GM21528 (cell line): ENCODE measurements around the gene HYLS1.

Experiments
- ATAC-seq: cut with Tn5 transposase; IDR thresholded peaks from one replicate; pipeline ENCODE4 v1.9.1; 2021; ENCODE audit warnings: mild to moderate bottlenecking, moderate library complexity; ENCODE audit not compliant: unreplicated experiment, low FRiP score

HYLS1 gene

DNA sequence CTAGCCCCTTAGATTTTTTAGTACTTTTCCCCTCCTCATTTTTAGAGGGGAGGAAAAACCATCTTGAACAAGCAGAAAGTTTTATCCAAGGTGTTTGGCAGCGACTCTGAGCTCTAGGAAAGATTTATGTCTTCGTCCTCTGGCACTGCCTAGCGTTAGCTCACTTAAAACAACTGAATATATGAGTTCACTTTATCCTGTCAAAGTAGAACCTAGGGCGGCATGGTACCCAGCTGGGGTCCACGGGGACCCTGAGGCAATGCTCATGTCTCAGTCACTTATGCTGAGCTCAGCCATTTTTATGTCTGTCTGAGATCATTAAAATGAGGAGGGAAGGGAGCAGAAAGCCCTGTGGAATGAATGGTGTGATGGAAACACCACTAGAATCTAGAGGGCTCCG lies 44.2 kb downstream of the HYLS1 start:
- no peak for ATAC-seq

DNA sequence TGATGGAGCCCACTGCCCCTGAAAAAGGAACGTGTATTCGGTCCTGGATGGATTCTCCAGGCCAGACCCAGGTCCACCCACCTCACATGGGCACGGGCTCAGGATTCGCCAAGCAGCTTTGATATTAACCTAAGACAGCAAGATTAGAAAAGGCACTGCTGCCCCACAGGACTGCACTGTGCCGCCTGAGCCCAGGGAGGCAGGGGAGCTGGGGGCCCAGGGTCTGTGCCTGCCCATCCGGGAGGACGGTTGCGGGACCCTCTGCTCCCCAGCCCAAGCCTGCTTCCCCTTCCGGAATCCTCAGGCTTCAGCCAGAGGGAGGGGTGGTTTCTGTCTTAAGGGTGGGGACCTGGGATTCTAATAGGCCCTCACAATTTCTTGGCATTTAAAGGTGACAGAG lies 44.8 kb downstream of the HYLS1 start:
- ATAC-seq = no peak

DNA sequence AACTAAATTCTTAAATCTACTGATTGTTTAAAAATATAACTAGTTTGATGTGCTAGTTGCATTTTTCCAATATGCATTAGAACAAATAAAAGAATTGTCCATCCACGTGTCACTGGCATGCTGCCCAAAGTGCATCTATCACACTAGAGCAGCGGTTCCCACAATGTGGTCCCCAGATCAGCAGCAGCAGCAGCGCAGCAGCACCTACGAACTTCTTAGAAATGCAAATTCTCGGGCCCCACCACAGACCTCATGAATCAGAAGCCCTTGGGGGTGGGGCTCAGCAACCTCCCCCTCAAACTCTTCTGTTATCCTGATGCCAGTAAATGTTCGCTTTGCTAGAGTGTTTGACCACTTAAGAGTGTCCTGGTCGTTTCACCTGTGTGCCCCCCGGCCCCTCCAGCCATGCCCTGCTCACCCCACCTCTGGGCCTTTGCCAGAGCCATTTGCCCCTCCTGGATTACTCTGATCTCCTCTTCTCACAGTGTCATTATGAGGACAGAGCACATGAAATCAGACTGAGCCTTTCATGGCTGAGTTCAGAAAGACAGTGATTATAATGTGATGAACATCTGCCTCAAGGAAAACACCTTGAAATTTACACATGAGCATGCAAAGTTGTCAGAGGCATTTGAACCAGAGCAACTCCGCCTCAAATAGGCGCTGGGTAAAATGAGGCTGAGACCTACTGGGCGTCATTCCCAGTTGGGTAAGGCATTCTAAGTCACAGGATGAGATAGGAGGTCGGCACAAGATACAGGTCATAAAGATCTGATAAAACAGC lies 45.8 kb downstream of the HYLS1 start:
- ATAC-seq = no peak

DNA sequence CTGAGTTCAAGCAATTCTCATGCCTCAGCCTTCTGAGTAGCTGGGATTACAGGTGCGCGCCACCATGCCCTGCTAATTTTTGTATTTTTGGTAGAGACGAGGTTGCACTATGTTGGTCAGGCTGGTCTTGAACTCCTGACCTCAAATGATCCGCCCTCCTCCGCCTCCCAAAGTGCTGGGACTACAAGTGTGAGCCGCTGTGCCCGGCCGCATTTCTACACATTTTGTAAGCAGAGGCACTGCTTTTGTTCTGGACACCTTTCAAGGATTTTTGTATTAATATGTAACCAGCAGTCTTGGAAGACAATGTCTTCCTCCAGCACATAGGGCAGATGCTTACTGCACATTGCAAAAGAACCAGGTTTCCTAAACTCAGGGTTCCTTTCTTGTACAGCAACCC lies 47.0 kb downstream of the HYLS1 start:
- ATAC-seq = no peak

DNA sequence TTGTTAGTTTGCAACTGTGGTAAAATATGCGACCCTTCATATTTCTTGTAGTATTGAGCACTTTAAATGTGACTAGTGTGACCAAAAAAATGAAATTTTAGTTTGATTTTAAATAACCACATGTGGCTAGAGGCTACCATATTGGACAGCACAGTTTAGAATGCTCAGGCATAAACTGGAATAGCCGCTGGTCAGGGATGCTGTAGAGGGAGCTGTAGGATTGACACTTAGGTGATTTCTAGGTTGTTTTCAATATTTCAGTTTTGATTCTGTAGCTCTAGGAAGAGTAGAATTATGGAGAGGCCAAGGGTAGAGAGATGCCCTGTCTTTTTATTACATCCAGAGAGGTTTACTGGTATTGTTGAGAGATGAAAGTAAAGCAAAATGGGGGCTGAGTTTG lies 47.6 kb downstream of the HYLS1 start:
- no peak for ATAC-seq

DNA sequence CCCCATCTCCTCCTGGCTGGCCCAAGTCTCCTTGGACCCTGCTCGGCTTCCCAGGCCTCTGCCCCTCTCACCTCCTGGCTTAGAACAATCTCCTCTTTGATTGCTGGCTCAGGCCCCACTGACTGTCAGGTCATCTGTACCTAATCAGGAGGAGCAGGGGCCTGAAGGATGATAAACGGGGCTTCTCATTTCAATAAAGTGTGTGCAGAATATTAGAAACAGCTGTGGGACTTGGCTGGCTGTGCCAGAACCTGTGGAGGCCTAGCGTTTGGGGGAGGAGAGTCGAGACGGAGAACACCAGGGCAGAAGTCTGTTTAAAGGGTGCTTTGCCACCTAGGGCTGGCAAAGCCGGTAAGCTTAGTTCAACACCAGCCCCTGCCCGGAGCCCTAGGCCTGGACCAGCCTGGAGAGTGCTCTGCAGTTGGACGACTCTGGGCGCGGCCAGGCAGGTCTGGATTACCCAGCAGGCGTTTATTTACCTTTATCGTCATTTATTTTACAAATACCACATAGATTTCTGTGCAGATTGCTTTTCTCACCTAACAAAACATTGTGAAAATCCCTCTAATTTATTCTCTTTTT lies 48.2 kb downstream of the HYLS1 start:
- no peak for ATAC-seq

DNA sequence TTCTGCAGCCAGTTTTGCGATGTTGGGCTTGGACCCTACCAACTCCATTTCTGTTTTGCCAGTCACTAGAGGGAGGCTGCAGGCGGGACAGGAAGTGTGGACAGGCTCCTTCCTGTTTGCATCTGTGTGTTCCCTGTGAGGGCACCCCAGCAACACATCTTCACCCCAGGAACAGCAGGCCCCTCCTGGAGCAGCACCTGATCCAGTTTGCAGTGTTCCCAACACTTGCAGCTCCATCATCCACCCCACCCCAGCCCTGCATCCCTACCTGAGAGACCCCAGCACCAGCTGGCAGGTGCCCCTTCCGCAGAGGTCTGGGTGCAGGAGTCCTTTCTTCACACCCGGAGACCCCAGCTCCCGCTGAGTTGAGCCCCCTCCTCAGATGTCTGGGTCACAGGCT lies 51.0 kb downstream of the HYLS1 start:
- no peak for ATAC-seq

DNA sequence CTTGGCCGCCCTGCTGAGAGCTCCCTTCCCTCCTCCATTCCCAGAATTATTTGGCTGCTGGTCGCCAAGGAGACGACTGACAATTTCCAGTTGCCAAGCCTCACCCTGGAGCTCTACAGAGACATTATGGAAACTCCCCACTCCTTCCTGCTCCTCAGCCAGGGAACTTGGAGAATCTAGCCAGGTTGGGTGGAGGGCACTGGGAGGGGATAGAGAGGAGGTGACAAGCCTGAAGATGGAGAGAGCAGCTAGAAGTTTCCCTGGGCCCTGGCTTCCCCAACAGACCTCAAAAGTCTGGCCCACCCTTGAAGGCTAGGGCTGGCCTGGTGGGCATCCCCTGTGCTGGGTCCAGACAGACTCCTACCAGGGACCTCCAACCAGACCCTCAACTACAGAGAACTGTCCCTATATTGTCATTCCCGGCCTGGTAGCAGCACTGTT lies 51.6 kb downstream of the HYLS1 start:
- ATAC-seq = no peak

DNA sequence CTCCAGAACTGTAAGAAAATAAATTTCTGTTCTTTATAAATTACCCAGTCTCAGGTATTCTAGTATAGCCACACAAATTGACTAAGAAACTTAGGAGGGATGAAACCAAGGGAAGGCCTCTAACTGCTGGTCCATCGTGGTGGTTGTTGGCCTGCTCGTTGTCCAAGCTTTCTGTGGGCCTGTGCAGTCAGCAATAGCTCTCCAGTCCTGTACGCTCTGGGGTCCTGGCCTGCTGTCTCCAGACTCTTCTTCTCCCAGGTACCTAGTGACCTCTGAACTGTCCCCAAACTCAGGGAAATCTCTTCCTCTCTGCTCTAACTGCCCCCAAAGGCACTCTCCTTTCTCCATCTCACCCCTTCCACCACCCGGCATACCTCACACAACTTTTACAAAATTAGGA lies 52.7 kb downstream of the HYLS1 start:
- no peak for ATAC-seq

DNA sequence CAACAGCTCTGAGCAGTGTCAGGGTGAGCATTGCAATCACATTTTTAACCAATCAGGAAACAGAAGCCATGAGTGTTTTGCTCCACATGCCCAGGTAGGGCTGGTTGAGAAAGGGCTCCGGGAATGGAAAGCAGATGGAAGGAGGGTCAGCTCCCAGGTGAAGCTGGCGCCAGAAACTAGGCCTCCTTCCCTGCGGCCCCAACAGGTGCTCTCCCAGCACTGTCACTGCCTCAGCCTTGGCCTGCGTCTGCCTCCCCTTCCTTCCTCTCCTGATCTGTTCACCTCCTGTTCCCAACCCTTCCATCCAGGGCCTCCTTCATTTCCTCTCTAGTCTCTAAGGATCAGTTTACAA lies 53.8 kb downstream of the HYLS1 start:
- no peak for ATAC-seq

DNA sequence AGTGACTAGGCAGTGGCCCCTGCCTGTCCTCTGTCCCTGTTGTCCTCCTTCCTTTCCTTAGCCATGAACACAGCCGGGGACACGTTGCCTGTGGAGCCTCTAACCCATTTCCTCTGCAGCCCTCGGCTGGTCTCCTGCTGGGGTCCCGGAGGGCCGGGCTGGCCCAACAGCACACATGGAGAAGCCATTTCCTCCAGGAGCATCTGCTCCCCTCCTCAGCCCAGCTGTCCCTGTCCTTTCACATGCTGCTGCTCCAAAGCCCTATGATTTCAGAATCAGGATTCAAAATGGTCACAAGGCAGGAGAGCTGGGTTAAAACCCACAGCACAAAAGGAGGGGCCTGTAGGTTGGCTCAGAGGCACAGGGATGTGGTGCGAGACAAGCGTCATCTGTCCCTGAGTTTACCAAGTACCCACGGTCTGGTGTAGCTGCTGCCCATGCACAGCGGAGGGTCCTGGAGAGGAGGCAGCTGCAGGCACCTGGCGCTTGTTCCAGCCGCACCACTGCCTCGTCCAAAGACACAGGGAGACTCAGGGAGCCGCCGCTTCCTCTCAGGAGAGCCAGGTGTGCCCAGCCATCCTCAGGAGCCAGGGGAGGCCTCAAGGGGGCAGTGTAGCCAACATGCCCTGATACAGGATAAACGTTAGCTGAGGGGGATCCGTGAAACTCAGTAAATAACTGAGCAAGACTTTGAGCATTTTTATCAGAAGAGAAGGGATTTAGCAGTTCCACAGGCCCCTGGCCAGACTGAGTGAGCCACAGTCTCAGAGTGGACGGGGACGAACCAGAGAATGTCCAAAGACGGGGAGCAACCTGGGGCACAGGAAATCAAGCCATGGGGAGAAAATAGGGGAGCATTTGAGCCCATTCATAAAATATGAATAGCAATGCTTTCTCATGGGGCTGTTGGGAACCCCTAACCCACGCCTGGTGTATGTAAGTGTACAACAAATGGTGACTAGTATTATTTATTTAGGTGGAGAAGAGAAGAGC lies 54.4 kb downstream of the HYLS1 start:
- ATAC-seq = no peak

DNA sequence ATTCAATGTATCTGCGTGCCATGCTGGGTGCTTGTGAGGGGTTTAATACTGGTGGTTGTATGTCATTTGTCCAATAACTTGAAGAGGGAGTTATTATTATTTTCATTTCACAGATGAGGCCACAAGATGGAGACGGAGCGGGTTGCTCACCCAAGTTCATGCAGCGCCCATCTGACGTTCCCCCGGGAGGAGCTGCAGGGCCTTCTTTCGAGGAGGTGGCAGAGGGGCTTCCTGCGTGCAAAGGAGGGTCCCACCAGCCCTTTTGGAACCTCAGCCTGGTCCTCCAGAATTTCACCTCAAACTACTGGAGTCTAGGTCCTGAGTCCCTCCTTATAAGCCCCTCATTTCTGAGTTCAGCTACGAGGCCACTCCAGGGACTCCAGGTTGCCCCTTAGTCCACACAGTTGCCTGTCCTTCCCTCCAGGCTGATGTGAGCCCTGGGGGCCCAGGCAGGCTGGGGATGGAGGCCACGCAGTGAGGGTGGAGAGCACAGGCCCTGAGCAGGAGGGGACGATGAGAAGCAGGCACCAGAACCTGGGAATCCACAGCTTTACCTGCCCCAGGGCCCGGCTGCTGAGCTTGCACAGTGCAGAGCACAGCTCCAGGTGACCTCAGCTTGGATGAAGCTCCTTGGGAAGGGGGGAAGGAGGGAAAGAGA lies 55.4 kb downstream of the HYLS1 start:
- no peak for ATAC-seq

DNA sequence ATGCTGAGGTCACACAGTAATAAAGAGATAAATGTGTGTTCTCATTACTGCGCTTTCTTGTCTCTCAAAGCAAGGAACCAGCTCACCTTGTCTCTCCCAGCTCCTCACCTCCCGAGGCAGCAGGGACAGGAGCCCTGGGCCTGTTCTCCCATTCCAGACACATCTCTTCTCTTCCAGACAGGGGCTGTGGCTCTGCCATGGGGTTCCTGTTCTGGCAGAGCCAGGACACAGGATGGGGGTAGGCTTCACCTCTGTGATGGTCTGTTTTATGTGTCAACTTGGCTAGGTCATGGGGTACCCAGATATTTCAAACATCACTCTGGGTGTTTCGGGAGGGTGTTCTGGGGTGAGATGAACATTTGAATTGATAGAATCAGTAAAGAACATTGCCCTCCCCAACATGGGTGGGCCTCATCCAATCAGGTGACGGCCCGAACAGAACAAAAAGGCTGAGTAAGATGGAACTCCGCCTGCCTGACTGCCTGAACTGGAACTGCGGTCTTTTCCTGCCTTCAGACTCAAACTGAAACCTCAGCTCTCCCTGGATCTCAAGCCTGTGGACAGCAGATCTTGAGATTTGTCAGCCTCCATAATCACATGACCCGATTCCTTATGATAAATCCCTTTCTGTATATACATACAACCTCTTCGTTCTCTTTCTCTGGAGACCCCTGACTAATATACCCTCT lies 56.3 kb downstream of the HYLS1 start:
- ATAC-seq = no peak

DNA sequence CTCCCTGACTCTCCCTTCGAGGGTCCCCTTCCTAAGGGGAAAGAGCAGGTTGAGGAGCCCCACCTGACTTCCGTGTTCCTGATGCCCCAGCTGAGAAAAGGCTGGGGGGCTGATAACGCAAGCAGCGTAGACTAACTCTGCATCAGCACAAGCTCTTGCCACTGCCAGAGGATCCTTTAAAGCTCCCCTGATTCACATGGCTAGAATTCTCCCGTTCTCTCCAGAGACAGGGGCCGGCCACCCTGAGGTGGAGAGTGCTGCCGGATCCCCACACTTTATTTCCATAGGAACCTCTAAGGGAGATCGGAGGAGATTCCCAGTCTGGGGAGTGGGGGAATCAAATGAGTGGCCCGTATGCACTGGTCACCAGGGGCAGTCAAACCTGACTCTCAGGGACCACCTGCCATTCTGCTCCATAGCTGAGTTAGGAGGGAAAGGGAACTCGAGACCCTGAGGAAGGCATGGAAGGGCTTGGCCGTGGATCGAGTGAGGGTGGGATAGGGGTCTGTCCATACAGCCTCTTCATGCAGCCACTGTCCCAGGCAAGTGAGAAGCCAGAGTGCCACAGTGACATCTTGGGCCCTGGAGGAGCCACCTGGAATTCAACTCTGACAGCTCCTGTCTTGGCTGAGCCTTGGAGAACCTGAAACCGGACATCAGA lies 57.0 kb downstream of the HYLS1 start:
- ATAC-seq = no peak

DNA sequence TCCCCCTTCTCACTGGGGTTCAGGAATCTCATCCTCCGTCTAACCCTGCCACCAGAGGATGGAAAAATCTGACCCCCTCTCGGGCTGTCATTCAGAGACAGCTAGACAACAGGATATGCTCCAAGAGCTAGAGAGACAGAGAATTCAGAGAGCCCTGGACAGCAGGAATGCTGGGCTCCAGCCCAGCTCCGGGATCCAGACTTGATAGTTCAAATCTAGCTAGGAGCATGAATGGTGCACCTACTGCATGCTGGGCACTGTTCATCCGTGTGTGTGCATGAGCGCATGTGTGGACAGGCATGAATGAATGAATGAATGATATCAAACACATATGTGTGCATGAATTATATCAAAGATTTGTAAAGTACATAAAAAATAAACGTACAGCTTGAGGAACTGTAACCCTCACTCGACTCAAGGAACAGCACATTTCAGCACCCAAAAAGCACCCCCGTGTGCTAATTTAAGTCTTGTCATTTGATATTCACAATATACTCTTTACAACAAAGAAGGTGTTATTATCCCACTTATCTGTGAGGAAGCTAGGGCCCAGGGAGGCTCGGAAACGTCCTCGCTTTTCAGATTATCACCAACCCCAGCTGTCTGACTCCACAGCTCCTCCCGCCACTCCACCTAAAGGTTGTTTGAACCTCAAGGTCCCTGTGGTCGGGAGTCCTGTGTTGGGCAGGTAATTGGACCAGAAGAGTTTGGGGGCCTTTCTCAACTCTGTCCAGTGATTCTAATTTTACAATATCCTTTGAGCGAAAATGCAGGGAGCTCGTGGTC lies 57.7 kb downstream of the HYLS1 start:
- ATAC-seq = no peak

DNA sequence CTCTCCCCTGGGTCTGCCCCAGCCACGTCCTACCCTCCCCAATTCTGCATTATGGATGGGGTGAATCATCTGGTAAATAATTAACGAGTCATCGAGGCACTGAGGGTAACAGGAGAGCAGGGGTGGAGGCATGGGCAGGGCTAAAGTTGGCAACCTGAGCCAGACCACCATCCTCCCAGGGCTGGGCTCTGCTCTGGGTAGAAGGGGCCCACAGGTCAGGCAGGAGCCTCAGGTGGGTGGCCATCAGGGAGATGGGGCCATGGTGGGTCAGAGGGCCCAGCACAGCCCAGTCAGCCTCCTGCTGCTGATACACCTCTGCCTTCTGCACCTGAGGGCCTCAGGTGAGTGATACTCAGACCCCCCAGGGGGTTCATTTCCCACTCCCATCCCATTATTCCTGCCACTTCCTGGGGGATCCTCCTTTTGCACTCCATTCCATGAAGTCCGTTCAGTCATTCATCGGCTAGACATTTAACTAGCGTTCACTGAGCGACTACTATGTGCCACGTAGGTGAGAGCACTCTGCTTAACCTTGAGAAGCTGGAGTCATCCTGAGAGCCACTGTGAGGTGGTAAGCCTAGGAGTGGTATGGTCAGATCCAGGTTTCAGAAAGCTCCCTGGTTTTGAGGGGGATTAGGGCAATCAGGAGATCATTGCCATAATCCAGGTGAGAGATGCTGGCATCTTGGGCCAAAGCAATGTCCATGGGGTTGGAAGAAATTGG lies 58.5 kb downstream of the HYLS1 start, which contains the start of gene VSIG10L2:
VSIG10L2 (plus strand) TSS at position 248 of the 724 bp plus-strand sequence; CDS start at position 260, 12 bp downstream.
- ATAC-seq = no peak

DNA sequence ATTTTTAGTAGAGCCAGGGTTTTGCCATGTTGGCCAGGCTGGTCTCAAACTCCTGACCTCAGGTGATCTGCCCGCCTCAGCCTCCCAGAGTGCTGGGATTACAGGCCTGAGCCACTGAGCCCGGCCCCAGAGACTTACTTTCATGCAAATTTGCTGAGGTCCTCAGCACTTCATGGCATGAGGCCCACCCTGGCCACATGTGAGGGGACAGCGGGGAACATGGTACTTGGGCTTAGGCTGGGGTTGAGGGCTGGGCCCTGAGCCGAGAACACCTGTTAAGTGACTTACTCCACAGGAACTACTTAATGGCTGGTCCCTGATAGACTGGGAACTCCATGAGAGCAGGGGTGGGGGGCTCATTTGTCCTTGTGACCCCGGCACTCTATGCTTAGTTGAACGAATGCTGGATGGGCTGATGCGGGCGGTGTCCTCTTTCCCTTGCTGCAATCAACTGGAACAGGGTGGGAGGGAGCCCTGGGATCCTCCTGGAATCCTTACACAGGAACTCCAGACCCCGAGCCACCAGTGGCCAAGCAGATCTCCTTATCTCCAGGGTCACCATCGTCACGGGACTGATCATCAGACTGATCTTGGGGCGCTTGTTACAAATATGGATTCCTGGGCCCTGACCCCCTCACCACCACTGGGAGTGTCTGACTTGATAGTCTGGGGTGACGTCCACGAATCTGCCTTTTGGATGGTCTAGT lies 59.4 kb downstream of the HYLS1 start:
- no peak for ATAC-seq
